GM19239 (cell line): ENCODE results near the gene TP53I11.

Source experiments
- DNase-seq: peaks from one replicate; pipeline ENCODE4 v3.0.0; 2011; ENCODE audit warnings: low spot score; ENCODE audit not compliant: insufficient read length
- FAIRE-seq: peaks from 2 replicates; lab custom pipeline; 2011; peaks lifted over from hg19 to GRCh38; lab: Jason Lieb, UNC

Gene TP53I11

GRCh38 chr11:44979543-44980399, 29.1 kb upstream of the TP53I11 start:
- FAIRE-seq: no peak
- no peak for DNase-seq

DNA sequence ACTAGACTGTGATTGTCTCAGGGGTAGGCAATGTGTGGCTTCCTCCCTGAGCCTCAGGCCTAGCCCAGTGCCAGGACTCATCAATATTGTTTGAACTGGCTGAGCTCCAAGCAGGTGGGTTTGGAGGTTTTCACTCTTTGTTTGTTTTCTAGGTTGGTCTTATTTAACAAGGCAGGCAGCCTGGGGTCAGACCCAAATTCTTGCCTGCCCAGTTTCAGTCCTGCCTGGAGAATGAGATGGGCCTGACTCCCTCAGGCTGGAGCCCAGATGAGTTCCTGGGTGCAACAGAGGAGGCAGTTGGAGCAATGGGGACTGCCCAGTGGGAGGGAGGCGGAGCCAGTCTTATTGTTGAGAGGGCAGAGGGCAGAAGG, 28.3 kb upstream of the TP53I11 start:
- FAIRE-seq: no peak
- DNase-seq: no peak

GRCh38 chr11:44978274-44978960, 27.7 kb upstream of the TP53I11 start:
- DNase-seq: no peak
- FAIRE-seq: no peak

GRCh38 chr11:44977493-44977984, 26.9 kb upstream of the TP53I11 start:
- no peak for DNase-seq
- no peak for FAIRE-seq

- DNase-seq: no peak
- FAIRE-seq: no peak
These were observed 25.9 kb upstream of the TP53I11 start for GRCh38 chr11:44976576-44976975.

DNA sequence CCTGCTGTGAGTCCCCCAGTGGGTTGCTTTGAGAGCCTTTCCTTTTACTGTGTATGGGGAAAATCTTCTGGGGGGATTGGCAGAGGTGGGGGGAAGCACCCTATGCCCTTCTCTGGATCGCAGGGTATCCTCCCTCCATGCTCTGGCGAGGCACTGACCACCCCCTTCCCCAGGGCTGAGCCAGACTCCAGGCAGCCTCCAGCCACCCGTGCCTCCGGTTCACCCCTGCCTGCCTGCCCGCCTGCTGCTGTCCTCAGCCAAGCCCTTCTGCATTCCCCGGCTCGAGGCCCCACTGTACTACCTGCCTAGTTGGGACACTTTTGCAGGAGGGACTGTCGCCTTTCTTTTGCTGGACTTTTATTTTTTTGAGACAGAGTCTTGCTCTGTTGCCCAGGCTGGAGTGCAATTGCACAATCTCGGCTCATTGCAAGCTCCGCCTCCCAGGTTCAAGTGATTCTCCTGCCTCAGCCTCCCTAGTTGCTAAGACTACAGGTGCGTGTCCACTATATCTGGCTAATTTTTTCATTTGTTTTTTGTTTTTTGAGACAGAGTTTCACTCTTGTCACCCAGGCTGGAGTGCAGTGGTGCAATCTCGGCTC, 23.8 kb upstream of the TP53I11 start:
- no peak for DNase-seq
- FAIRE-seq: no peak

- no peak for DNase-seq
These were observed 23.1 kb upstream of the TP53I11 start for GRCh38 chr11:44973632-44974401.

GRCh38 chr11:44972746-44973435, 22.2 kb upstream of the TP53I11 start:
- DNase-seq: no peak
- FAIRE-seq: no peak

More at GRCh38 chr11:44973632-44974401, 23.1 kb upstream of the TP53I11 start:
- FAIRE-seq: no peak

GRCh38 chr11:44971185-44971584, 20.5 kb upstream of the TP53I11 start:
- DNase-seq (no peak), FAIRE-seq (no peak)

- FAIRE-seq (no peak), DNase-seq (no peak)
These were observed 19.6 kb upstream of the TP53I11 start for GRCh38 chr11:44970293-44970692.

- no peak for FAIRE-seq
These were observed 19.1 kb upstream of the TP53I11 start for GRCh38 chr11:44969651-44970252.

DNA sequence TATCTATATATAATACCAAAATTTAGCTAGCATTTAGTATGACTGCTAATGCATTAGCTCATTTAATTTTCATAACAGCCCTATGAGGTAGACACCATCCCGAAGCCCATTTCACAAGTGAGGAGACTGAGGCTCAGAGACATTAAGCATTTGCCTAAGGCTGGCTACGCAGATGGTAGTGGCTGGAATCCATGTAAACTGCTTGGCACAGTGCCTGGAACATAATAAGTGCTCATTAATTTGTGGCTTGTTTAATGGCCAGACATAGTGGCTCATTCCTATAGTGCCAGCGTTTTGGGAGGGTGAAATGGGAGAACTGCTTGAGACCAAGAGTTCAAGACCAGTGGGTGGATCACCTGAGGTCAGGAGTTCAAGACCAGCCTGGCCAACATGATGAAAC, 17.8 kb upstream of the TP53I11 start:
- DNase-seq: no peak
- no peak for FAIRE-seq

More at GRCh38 chr11:44969651-44970252, 19.1 kb upstream of the TP53I11 start:
- DNase-seq: no peak

GRCh38 chr11:44967930-44968496, 17.3 kb upstream of the TP53I11 start:
- DNase-seq (no peak), FAIRE-seq (no peak)

DNA sequence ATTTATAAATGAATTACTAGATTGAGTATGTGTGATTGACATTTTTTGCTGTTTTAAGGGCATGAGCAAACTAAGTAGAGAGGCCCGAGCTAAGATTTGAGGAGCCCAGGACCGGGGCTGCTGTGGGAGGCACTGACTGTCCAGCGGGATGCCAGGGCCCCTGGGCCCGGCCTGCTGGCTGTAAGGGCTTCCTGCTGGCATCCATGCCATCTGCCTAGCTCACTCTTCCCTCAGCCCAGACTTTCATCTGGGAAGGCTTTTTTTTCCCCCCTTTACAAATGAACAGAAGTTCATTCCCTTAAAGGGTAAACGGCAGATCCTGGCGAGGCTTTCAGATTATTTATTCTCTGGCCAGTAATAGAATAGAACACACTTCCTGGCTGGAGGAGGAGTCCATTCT, 16.0 kb upstream of the TP53I11 start:
- FAIRE-seq (no peak), DNase-seq (no peak)

GRCh38 chr11:44964526-44965209, 14.0 kb upstream of the TP53I11 start:
- no peak for DNase-seq
- no peak for FAIRE-seq

- DNase-seq (no peak), FAIRE-seq (no peak)
These were observed 13.3 kb upstream of the TP53I11 start for GRCh38 chr11:44963948-44964347.

- DNase-seq (no peak), FAIRE-seq (no peak)
These were observed 12.5 kb upstream of the TP53I11 start for GRCh38 chr11:44963136-44963535.

GRCh38 chr11:44962464-44962863, 11.8 kb upstream of the TP53I11 start:
- no peak for FAIRE-seq
- no peak for DNase-seq
